HG03354 (cell line): Measurements from ENCODE around the gene ALK.

Experiments
- ATAC-seq: cut with Tn5 transposase; IDR thresholded peaks from one replicate; pipeline ENCODE4 v1.9.1; 2021; ENCODE audit warnings: mild to moderate bottlenecking; ENCODE audit not compliant: unreplicated experiment, poor library complexity, severe bottlenecking

The ALK gene

GRCh38 chr2:29694741-29695140 is 226.6 kb downstream of the ALK start:
- ATAC-seq: no peak

GRCh38 chr2:29691391-29691950 is 229.9 kb downstream of the ALK start:
- ATAC-seq: no peak

DNA sequence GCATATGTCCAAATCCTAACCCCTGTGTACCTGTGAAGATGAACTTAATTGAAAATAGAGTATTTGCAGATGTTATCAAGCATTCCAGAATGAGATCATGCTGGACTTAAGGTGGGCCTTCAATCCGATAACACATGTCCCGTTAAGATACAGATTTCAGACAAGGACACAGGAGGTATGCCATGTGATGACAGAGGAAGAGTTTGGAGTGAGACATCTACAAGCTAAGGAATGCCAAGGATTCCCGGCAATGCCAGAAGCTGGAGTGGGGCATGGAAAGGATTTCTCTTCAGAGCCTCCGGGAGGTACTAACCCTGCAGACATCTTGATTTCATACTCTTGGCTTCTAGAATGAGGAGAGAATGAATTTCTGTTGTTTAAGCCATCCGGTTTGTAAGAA is 231.7 kb downstream of the ALK start:
- ATAC-seq: no peak

- no peak for ATAC-seq
Measured at GRCh38 chr2:29688429-29688828, 233.0 kb downstream of the ALK start.

GRCh38 chr2:29687121-29687520 is 234.3 kb downstream of the ALK start:
- no peak for ATAC-seq

- no peak for ATAC-seq
Measured at GRCh38 chr2:29676886-29677453, 244.4 kb downstream of the ALK start.

DNA sequence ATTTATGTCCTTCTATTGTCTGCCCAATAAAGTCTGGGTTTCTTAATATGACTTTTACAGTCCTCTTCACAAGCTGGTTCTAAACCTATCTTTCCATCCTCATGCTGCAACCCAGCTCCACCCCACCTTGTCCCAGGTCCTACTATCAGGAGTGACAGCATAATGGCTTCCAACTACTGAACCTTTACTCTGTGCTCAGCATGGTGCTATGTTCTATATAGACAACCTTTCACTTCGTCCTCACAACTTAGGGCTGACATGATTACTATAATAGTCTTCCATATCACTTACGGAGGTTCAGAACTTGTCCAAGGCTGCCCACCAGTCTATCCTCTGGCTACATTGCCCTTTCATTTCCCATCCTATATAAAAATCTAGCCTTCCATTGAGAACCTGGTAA is 256.8 kb downstream of the ALK start:
- ATAC-seq: no peak

- no peak for ATAC-seq
Measured at GRCh38 chr2:29663268-29663667, 258.1 kb downstream of the ALK start.

- ATAC-seq: no peak
Measured at GRCh38 chr2:29662861-29663260, 258.5 kb downstream of the ALK start.

GRCh38 chr2:29660201-29660600 is 261.2 kb downstream of the ALK start:
- no peak for ATAC-seq

- ATAC-seq: no peak
Measured at GRCh38 chr2:29659178-29659577, 262.2 kb downstream of the ALK start.

- no peak for ATAC-seq
Measured at GRCh38 chr2:29657674-29658073, 263.7 kb downstream of the ALK start.

- ATAC-seq: no peak
Measured at GRCh38 chr2:29655391-29656086, 265.8 kb downstream of the ALK start.

DNA sequence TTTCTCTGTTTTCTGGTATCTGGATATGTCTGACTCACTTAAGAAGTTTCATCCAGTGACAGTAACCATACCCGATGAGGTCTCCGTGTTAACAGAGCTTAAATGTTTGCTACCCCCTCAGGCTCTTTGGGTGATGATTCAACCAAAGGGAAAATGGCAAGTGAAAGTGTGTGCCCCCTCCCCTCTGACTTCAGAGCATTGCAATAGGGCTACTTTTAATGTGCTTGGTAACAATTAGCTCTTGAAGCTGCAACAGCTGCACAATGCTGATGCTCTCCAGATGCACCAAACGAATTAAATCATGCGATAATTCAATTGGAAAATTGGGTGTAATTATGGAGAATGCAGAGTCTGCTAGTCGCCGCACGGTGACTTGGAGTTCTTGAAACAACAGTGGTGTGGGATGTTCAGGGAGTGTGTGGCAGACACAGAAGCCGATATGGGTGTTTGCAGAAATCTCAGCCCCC is 270.7 kb downstream of the ALK start:
- no peak for ATAC-seq

DNA sequence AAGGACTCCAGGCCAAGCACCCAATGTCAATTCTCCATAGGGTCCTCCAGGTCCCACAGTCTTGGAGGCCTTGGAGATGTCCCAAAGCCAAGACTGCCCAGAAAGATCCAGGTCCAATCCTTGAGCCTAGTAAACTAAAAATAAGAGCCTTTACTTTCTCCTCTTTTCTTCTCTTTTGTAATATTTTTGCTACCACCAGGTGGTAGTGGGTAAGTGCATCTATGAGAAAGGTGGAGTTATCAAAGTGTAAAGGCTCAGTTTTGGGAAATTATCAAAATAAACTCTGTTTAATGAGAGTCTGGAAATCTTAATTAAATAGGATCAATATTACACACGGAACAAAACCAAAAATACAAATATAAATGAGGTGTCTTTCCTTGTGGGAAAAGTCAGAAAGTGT is 276.4 kb downstream of the ALK start:
- no peak for ATAC-seq

DNA sequence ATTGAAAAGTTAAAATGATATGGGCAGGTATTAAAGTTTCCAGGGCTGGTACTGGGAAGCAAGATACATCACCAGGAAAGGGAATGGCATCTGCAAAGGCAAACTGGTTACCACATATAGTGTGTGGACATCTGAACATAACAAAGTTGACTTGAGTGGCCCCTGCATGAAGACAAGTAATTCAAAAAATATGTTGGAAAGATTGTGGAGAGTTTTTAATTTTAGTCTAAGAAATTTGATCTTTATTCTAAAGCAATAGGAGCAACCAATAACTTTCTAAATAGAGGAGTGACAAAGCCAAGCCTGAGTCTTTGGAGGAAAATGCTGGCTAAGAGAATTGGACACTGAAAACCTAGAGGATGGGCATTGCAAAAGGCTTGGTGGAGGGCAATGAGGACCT is 278.2 kb downstream of the ALK start:
- no peak for ATAC-seq

DNA sequence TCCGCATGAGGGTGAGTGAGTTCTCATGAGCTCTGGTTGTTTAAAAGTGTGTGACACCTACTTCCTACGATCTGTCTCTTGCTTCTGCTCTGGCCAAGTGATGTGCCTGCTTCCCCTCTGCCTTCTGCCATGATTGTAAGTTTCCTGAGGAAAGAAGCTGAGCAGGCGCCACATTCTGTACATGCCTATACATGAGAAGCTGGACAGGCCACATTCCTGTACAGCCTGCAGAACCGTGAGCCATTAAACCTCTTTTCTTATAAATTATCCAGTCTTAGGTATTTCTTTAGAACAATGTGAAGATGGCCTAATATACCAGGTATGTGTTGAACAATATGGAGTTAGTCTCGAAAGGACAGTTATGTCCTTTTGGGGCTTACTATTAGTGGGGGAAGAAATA is 281.0 kb downstream of the ALK start:
- ATAC-seq: no peak

- ATAC-seq: no peak
Measured at GRCh38 chr2:29638641-29639040, 282.7 kb downstream of the ALK start.

DNA sequence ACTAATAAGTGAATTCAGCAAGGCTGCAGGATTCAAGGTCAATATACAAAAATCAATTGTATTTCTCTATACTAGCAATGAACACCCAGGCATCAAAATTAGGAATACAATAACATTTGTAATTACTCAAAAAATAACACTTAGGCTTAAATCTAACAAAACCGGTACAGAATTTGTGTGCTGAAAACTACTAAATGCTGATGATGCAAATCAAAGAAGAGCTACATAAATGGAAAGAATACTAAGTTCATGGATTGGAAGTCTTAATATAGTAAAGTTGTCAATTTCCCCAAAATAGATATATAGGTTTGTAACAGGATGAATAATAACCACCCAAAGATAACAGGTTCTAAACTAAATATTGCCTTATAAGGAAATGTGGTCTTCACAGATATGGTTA is 286.5 kb downstream of the ALK start:
- no peak for ATAC-seq

- ATAC-seq: no peak
Measured at GRCh38 chr2:29632018-29632417, 289.4 kb downstream of the ALK start.

GRCh38 chr2:29629495-29629894 is 291.9 kb downstream of the ALK start:
- no peak for ATAC-seq
